Neuronal stem cell (in vitro differentiated cells): Measurements from ENCODE around the gene RAMP3.

ENCODE experiments used
- DNase-seq: peaks from one replicate; pipeline ENCODE4 v3.0.0-alpha.2; 2013; ENCODE audit warnings: low spot score
- H2AFZ ChIP-seq: one replicate; pipeline ENCODE4 v1.6.1; 2013; ENCODE audit warnings: mild to moderate bottlenecking, low read length, inconsistent platforms
- H2AK5ac ChIP-seq: 2 replicates; pipeline ENCODE4 v1.6.1; 2013; ENCODE audit warnings: low read depth, mild to moderate bottlenecking, inconsistent platforms, low read length, moderate library complexity, mixed read lengths
- H2BK120ac ChIP-seq: 2 replicates; pipeline ENCODE4 v1.6.1; 2013; ENCODE audit warnings: low read depth, mild to moderate bottlenecking, inconsistent platforms, low read length, moderate library complexity, mixed read lengths
- H2BK12ac ChIP-seq: one replicate; pipeline ENCODE4 v1.6.1; 2013; ENCODE audit warnings: low read length, inconsistent platforms
- H2BK15ac ChIP-seq: 2 replicates; pipeline ENCODE4 v1.6.1; 2013; ENCODE audit warnings: mild to moderate bottlenecking, low read length, inconsistent platforms, mixed read lengths
- H2BK5ac ChIP-seq: one replicate; pipeline ENCODE4 v1.6.1; 2013; ENCODE audit warnings: inconsistent platforms, mild to moderate bottlenecking, low read length, moderate library complexity
- H3K14ac ChIP-seq: one replicate; pipeline ENCODE4 v1.6.1; 2013; ENCODE audit warnings: low read length, inconsistent platforms
- H3K18ac ChIP-seq: 2 replicates; pipeline ENCODE4 v1.6.1; 2013; ENCODE audit warnings: low read length, inconsistent platforms
- H3K23ac ChIP-seq: 2 replicates; pipeline ENCODE4 v1.6.1; 2013; ENCODE audit warnings: low read depth, mild to moderate bottlenecking, mixed read lengths, low read length, inconsistent platforms; ENCODE audit not compliant: poor library complexity
- H3K27ac ChIP-seq: replicated peaks from 3 replicates; pipeline ENCODE4 v1.5.1; 2013; ENCODE audit warnings: low read length, inconsistent platforms
- H3K27me3 ChIP-seq, 3 experiments: 2 replicates each; pipeline ENCODE4 v1.6.1; 2013; ENCODE audit warnings: low read length in 3 of 3, mild to moderate bottlenecking in 2 of 3, inconsistent platforms in 1 of 3, low read depth in 1 of 3, mixed read lengths in 1 of 3, moderate library complexity in 1 of 3; ENCODE audit not compliant: control insufficient read depth in 3 of 3, insufficient read depth in 3 of 3
- H3K36me3 ChIP-seq, 2 donors: replicated peaks in 1 of 2; 2 replicates each; pipeline ENCODE4 v1.6.1; 2013; ENCODE audit warnings: low read length in 2 of 2; ENCODE audit not compliant: control insufficient read depth in 2 of 2, insufficient read depth in 2 of 2
- H3K4ac ChIP-seq: 2 replicates; pipeline ENCODE4 v1.6.1; 2013; ENCODE audit warnings: inconsistent platforms, mild to moderate bottlenecking, low read length, moderate library complexity
- H3K4me1 ChIP-seq, 2 donors: 1 replicate in 1 of 2; 2 replicates in 1 of 2; pipeline ENCODE4 v1.6.1; 2013; ENCODE audit warnings: low read length in 2 of 2, low read depth in 1 of 2; ENCODE audit not compliant: control insufficient read depth in 2 of 2, insufficient read depth in 1 of 2
- H3K4me2 ChIP-seq: one replicate; pipeline ENCODE4 v1.6.1; 2013; ENCODE audit warnings: mild to moderate bottlenecking, low read length, inconsistent platforms; ENCODE audit not compliant: insufficient read depth, poor library complexity, severe bottlenecking
- H3K4me3 ChIP-seq, 2 donors: 2 replicates each; pipeline ENCODE4 v1.5.1; 2013; ENCODE audit warnings: low read length in 2 of 2, mild to moderate bottlenecking in 2 of 2, inconsistent platforms in 1 of 2, moderate library complexity in 1 of 2
- H3K79me1 ChIP-seq: one replicate; pipeline ENCODE4 v1.6.1; 2013; ENCODE audit warnings: low read depth, mild to moderate bottlenecking, inconsistent platforms, low read length, moderate library complexity
- H3K9ac ChIP-seq: one replicate; pipeline ENCODE4 v1.6.1; 2013; ENCODE audit warnings: mild to moderate bottlenecking, low read depth, low read length, inconsistent platforms; ENCODE audit not compliant: poor library complexity
- H3K9me3 ChIP-seq, 2 donors: replicated peaks in 1 of 2; 2 replicates each; pipeline versions ENCODE3 to v1.6.1; 2013; ENCODE audit warnings: low read length in 2 of 2, mild to moderate bottlenecking in 2 of 2, inconsistent platforms in 1 of 2, low read depth in 1 of 2, mixed read lengths in 1 of 2, moderate library complexity in 1 of 2; ENCODE audit not compliant: control insufficient read depth in 2 of 2, insufficient read depth in 1 of 2
- H4K8ac ChIP-seq: one replicate; pipeline ENCODE4 v1.6.1; 2013; ENCODE audit warnings: low read depth, mild to moderate bottlenecking, inconsistent platforms, low read length, moderate library complexity
- H4K91ac ChIP-seq: one replicate; pipeline ENCODE4 v1.6.1; 2013; ENCODE audit warnings: low read length, low read depth, mild to moderate bottlenecking, inconsistent platforms; ENCODE audit not compliant: poor library complexity
- WGBS, 2 donors: extraction: QIAGEN DNeasy Blood & Tissue Kit; methylation state at CpG; one replicate each; pipeline ENCODE4 v1.1.7; 2013; ENCODE audit warnings: missing lambda C conversion rate in 2 of 2, mixed read lengths in 1 of 2; ENCODE audit not compliant: insufficient read length in 2 of 2, insufficient replicate concordance in 1 of 2; ENCODE audit errors: extremely low coverage in 2 of 2; 5-methylcytosine and 5-hydroxymethylcytosine counted together

RAMP3 gene

DNA sequence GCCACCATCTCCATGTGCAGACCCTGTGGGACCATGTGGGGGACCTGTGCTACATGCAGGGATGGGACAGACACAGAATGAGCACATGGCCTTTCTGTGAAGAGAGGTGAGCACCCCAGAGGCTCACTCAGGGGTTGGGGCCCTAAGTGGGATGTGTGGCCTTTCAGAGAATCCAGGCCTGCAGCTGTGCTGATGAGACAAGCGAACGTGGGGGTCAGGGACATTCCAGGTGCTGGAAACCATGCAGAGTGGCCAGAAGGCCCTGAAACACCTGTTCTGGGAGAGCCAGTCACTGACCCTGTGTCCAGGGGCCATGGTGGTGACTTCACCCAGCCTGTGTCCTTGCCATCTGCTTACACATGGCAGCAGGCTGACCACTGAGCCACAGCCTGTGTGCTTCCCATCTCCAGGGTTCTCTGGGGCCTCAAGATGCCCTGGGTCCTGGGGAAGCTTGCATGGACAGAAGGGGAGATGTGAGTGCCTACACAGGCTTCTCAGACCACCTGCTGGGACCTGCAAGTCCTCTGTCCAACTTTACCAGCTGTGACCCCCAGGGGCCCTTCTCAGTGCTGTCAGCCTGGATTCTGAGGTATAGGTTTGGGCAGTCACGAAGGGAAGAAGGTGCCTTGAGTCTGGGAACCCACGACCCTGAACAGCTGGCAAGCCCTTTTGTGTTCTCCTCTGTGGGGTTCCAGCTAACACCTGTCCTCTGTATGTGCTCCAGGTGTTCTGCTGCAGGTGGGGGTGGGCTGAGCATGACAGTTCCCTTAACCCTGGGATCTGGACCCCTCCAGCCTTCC is 17.6 kb downstream of the RAMP3 start:
- Histone ChIP-seq H3K79me1 (no peaks in the 10 kb centered on the region), H3K4me1 (no peaks in the 10 kb centered on the region), H3K4me3 (no peak overlapping the region), H2BK12ac (no peak overlapping the region), H3K14ac (no peak overlapping the region), H3K4me2 (no peak overlapping the region), H4K8ac (no peak overlapping the region), H3K9me3 (no peaks in the 10 kb centered on the region), H3K18ac (peak overlapping the region; percentile 18), H2AFZ (no peak overlapping the region), H2AK5ac (peak overlapping the region; percentile 54), H4K91ac (no peak overlapping the region), H3K27ac (no peak overlapping the region), H3K27me3 (peaks cover 0 to 10% (median 2%) of the 10 kb centered on the region in 3 experiments), H3K23ac (no peak overlapping the region), H2BK15ac (no peak overlapping the region), H3K4ac (no peak overlapping the region), H2BK120ac (no peak overlapping the region), H3K36me3 (no peaks in the 10 kb centered on the region), H3K9ac (no peak overlapping the region), H2BK5ac (no peak overlapping the region)
- no peak for DNase-seq
- WGBS, 2 donors: no CpG with 5 or more reads among the region's 4 CpGs

GRCh38 chr7:45176091-45176490 is 18.5 kb downstream of the RAMP3 start:
- Histone ChIP-seq H3K9ac (no peak overlapping the region), H4K8ac (no peak overlapping the region), H2BK12ac (no peak overlapping the region), H3K27ac (no peak overlapping the region), H3K4me2 (no peak overlapping the region), H3K27me3 (peaks cover 0 to 10% (median 2%) of the 10 kb centered on the region in 3 experiments), H3K4ac (no peak overlapping the region), H3K23ac (no peak overlapping the region), H2AFZ (no peak overlapping the region), H2BK120ac (no peak overlapping the region), H3K14ac (no peak overlapping the region), H3K18ac (no peak overlapping the region), H3K79me1 (no peaks in the 10 kb centered on the region), H2AK5ac (no peak overlapping the region), H3K9me3 (no peaks in the 10 kb centered on the region), H2BK5ac (no peak overlapping the region), H3K4me3 (no peak overlapping the region), H2BK15ac (no peak overlapping the region), H4K91ac (no peak overlapping the region), H3K36me3 (no peaks in the 10 kb centered on the region), H3K4me1 (no peaks in the 10 kb centered on the region)
- DNase-seq: no peak
- WGBS, 2 donors: no CpG with 5 or more reads among the region's 5 CpGs

DNA sequence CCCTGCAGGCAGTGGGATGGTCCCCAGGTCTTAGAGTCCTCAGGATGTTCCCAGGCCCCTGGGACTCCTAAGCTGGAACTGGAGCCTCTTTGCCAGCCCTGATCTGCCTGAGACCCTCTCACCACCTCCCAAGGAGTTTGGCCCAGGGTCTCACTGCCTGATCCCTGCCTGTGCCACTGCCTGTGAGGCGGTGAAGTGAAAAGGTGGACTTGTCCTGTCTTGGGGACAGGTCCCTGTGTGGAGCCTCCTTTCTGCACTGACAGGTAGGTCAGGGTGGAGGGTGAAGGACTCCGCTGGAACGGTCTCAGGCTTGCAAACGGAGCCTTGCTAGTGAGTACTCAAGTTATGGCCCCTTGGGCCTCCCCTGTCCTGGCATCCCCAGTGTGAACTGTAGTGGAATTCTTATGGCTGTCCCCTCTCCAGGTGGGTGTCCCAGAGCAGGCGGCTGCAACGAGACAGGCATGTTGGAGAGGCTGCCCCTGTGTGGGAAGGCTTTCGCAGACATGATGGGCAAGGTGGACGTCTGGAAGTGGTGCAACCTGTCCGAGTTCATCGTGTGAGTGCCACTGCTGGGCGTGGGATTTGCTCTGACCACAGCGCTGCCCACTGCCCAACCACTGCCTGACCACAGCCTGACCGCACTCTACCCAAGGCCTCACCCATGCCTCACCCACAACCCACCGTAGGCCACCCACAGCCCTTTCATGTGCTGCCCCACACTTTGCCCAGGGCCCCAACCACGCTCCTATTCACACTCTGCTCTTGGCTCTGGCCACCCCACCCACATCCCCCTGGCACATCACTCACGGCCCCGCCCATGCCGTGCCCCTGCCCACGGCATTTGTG is 19.5 kb downstream of the RAMP3 start:
- no CpG with 5 or more reads among the region's 19 CpGs for WGBS, 2 donors
- Histone ChIP-seq H4K8ac (no peak overlapping the region), H2BK120ac (no peak overlapping the region), H3K9ac (no peak overlapping the region), H3K27ac (no peak overlapping the region), H3K14ac (no peak overlapping the region), H3K9me3 (no peaks in the 10 kb centered on the region), H3K4me2 (no peak overlapping the region), H2AFZ (no peak overlapping the region), H3K4me1 (no peaks in the 10 kb centered on the region), H3K4ac (no peak overlapping the region), H3K79me1 (no peaks in the 10 kb centered on the region), H4K91ac (no peak overlapping the region), H3K36me3 (no peaks in the 10 kb centered on the region), H2BK5ac (no peak overlapping the region), H2BK12ac (no peak overlapping the region), H2BK15ac (no peak overlapping the region), H2AK5ac (peak overlapping the region; percentile 14), H3K27me3 (peaks cover 0 to 10% (median 2%) of the 10 kb centered on the region in 3 experiments), H3K18ac (peak overlapping the region; percentile 13), H3K4me3 (no peak overlapping the region), H3K23ac (peak overlapping the region; percentile 49)
- no peak for DNase-seq

DNA sequence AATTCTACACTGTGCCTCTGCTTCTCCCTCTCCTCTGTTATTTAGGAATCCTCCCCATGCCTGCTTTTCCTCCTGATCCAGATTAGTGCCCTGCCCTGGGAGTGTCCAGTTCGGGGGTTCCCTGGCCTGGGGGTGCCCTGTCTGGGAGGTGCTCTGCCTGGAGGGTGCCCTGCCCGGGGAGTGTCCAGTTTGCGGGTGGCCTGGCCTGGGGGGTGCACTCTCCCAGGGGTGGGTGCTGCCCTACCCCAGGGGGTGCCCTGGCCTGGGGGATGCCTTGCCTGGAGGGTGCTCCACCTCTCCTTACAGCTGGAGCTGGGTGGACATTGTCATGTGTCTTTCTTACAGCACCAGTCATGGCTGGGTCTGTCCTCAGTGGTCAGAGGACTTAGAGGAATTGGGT is 20.2 kb downstream of the RAMP3 start:
- DNase-seq: no peak
- WGBS, 2 donors: no CpG with 5 or more reads among the region's 3 CpGs
- Histone ChIP-seq H2BK12ac (no peak overlapping the region), H3K27ac (no peak overlapping the region), H3K4me3 (no peak overlapping the region), H3K9ac (no peak overlapping the region), H3K9me3 (no peaks in the 10 kb centered on the region), H2BK120ac (no peak overlapping the region), H2BK15ac (no peak overlapping the region), H2AK5ac (peak overlapping the region; percentile 14), H3K23ac (peak overlapping the region; percentile 49), H3K27me3 (peaks cover 0 to 10% (median 2%) of the 10 kb centered on the region in 3 experiments), H4K91ac (no peak overlapping the region), H3K4ac (no peak overlapping the region), H3K79me1 (no peaks in the 10 kb centered on the region), H2BK5ac (no peak overlapping the region), H3K4me2 (no peak overlapping the region), H3K18ac (no peak overlapping the region), H4K8ac (no peak overlapping the region), H3K36me3 (no peaks in the 10 kb centered on the region), H3K4me1 (no peaks in the 10 kb centered on the region), H3K14ac (no peak overlapping the region), H2AFZ (no peak overlapping the region)
